ENCODE data around the gene CRHR1.
A peak's percentile ranks its signal among the peaks of the same experiment; 100 is the strongest.

CRHR1 gene

GRCh38 chr17:45755050-45755449, 29.1 kb upstream of the CRHR1 start:
- H3K4me3 ChIP-seq (ENCODE audit: low read depth, low read length) = no peak overlapping the region
- DNase-seq (ENCODE audit: low read depth) = no peak
- TF ChIP-seq MYC (IDR thresholded peaks at IDR 0.05; ENCODE audit: low read depth, low read length) = no peak
- TF ChIP-seq CTCF (IDR thresholded peaks at IDR 0.05; ENCODE audit: low read depth, low read length) = no peak
- TF ChIP-seq POLR2A (IDR thresholded peaks at IDR 0.05; ENCODE audit: extremely low read depth, insufficient read length) = no peak
- no peak for TF ChIP-seq MAX (IDR thresholded peaks at IDR 0.05; ENCODE audit: low read depth, low read length)

- no peak for DNase-seq (ENCODE audit: low read depth)
- H3K4me3 ChIP-seq (ENCODE audit: low read depth, low read length) = no peak overlapping the region
- TF ChIP-seq MYC (IDR thresholded peaks at IDR 0.05; ENCODE audit: low read depth, low read length) = no peak
- no peak for TF ChIP-seq CTCF (IDR thresholded peaks at IDR 0.05; ENCODE audit: low read depth, low read length)
- no peak for TF ChIP-seq POLR2A (IDR thresholded peaks at IDR 0.05; ENCODE audit: extremely low read depth, insufficient read length)
- no peak for TF ChIP-seq MAX (IDR thresholded peaks at IDR 0.05; ENCODE audit: low read depth, low read length)
Observed at GRCh38 chr17:45756266-45756991, 27.7 kb upstream of the CRHR1 start.

GRCh38 chr17:45757431-45758218, 26.5 kb upstream of the CRHR1 start:
- H3K4me3 ChIP-seq (ENCODE audit: low read depth, low read length) = no peak overlapping the region
- no peak for TF ChIP-seq MYC (IDR thresholded peaks at IDR 0.05; ENCODE audit: low read depth, low read length)
- TF ChIP-seq MAX (IDR thresholded peaks at IDR 0.05; ENCODE audit: low read depth, low read length) = no peak
- TF ChIP-seq CTCF (IDR thresholded peaks at IDR 0.05; ENCODE audit: low read depth, low read length) = no peak
- TF ChIP-seq POLR2A (IDR thresholded peaks at IDR 0.05; ENCODE audit: extremely low read depth, insufficient read length) = no peak
- no peak for DNase-seq (ENCODE audit: low read depth)

- TF ChIP-seq CTCF (IDR thresholded peaks at IDR 0.05; ENCODE audit: low read depth, low read length) = no peak
- no peak for DNase-seq (ENCODE audit: low read depth)
- no peak overlapping the region for H3K4me3 ChIP-seq (ENCODE audit: low read depth, low read length)
Observed at GRCh38 chr17:45758544-45758943, 25.6 kb upstream of the CRHR1 start.

- DNase-seq (ENCODE audit: low read depth) = peak; percentile 11
- TF ChIP-seq MAX (IDR thresholded peaks at IDR 0.05; ENCODE audit: low read depth, low read length) (no peak), POLR2A (IDR thresholded peaks at IDR 0.05; ENCODE audit: extremely low read depth, insufficient read length) (no peak), MYC (IDR thresholded peaks at IDR 0.05; ENCODE audit: low read depth, low read length) (no peak), CTCF (IDR thresholded peaks at IDR 0.05; ENCODE audit: low read depth, low read length) (no peak)
- H3K4me3 ChIP-seq (ENCODE audit: low read depth, low read length) = no peak overlapping the region
Observed at GRCh38 chr17:45759761-45760160, 24.4 kb upstream of the CRHR1 start.
